Fibroblast of lung (primary cell): Measurements from ENCODE around the gene NUDT3. TPM values are rescaled to one million over a fixed set of nuclear protein-coding genes. Genes with fewer than 3 reads are reported as not detected.

Source experiments
- DNase-seq, 2 donors: peaks; one replicate each; pipeline versions ENCODE4 v3.0.0 to v3.0.0-alpha.2; 2010; ENCODE audit warnings: low read depth in 2 of 2
- H2AFZ ChIP-seq: 2 replicates; pipeline ENCODE4 v1.5.1; 2012; ENCODE audit warnings: low read length, control low read depth, inconsistent platforms
- H3K27ac ChIP-seq: 2 replicates; pipeline ENCODE4 v1.5.1; 2011; ENCODE audit warnings: low read length, control low read depth; ENCODE audit not compliant: insufficient read depth
- H3K27me3 ChIP-seq: 2 replicates; pipeline ENCODE4 v1.5.1; 2011; ENCODE audit warnings: mild to moderate bottlenecking, low read length; ENCODE audit not compliant: control insufficient read depth, insufficient read depth
- H3K36me3 ChIP-seq: 2 replicates; pipeline ENCODE4 v1.5.1; 2011; ENCODE audit warnings: low read length; ENCODE audit not compliant: control insufficient read depth, insufficient read depth
- H3K4me1 ChIP-seq: 2 replicates; pipeline ENCODE4 v1.5.1; 2011; ENCODE audit warnings: low read length; ENCODE audit not compliant: control insufficient read depth, insufficient read depth; ENCODE audit errors: extremely low read depth
- H3K4me2 ChIP-seq: 2 replicates; pipeline ENCODE4 v1.5.1; 2011; ENCODE audit warnings: low read length, control low read depth; ENCODE audit not compliant: insufficient read depth; ENCODE audit errors: extremely low read depth
- H3K4me3 ChIP-seq, 4 experiments: fragments of 200-600 bp in 1 of 4; sonication (generic) in 1 of 4; replicated peaks in 1 of 4; 2 replicates each; pipeline ENCODE4 v1.5.1; 2011 to 2016; ENCODE audit warnings: low read length in 4 of 4, low read depth in 3 of 4, mild to moderate bottlenecking in 3 of 4, control low read depth in 2 of 4, inconsistent platforms in 1 of 4, mixed read lengths in 1 of 4; ENCODE audit not compliant: insufficient read depth in 1 of 4; ENCODE audit errors: control extremely low read depth in 1 of 4
- H3K79me2 ChIP-seq: 2 replicates; pipeline ENCODE4 v1.5.1; 2012; ENCODE audit warnings: mild to moderate bottlenecking, low read length, inconsistent platforms; ENCODE audit not compliant: control insufficient read depth, insufficient read depth
- H3K9ac ChIP-seq: 2 replicates; pipeline ENCODE4 v1.5.1; 2011; ENCODE audit warnings: mild to moderate bottlenecking, low read length, control low read depth; ENCODE audit not compliant: insufficient read depth
- H3K9me3 ChIP-seq: 2 replicates; pipeline ENCODE4 v1.5.1; 2012; ENCODE audit warnings: low read depth, low read length; ENCODE audit not compliant: control insufficient read depth, insufficient read depth
- H4K20me1 ChIP-seq: 2 replicates; pipeline ENCODE4 v1.5.1; 2011; ENCODE audit warnings: low read length; ENCODE audit not compliant: control insufficient read depth, insufficient read depth; ENCODE audit errors: extremely low read depth
- CTCF ChIP-seq, 2 donors: IDR thresholded peaks in 1 of 2; conservative IDR thresholded peaks in 1 of 2; 1 replicate in 1 of 2; 2 replicates in 1 of 2; pipeline ENCODE4 v1.5.1; 2011 to 2012; ENCODE audit warnings: low read length in 2 of 2, control low read depth in 1 of 2, inconsistent platforms in 1 of 2, low read depth in 1 of 2, mild to moderate bottlenecking in 1 of 2
- EZH2 ChIP-seq: IDR thresholded peaks from 2 replicates; pipeline ENCODE4 v1.5.1; 2012; ENCODE audit warnings: low read length, control low read depth, mild to moderate bottlenecking; ENCODE audit errors: missing control alignments
- polyA plus RNA-seq, 2 donors: library from polyadenylated mRNA; depleted of rRNA in 1 of 2; stranded (reverse) in 1 of 2; unstranded in 1 of 2; fragments of >200 nt; gene quantifications; 2 replicates each; pipeline ENCODE4 v1.2.1, GENCODE V29; 2011 to 2012; ENCODE audit warnings: missing spikeins in 1 of 2
- total RNA-seq: library from RNA; depleted of rRNA; stranded (reverse); fragments of >200 nt; gene quantifications from 2 replicates; pipeline ENCODE4 v1.2.1, GENCODE V29; 2014

Gene NUDT3
- total and polyA plus RNA-seq, 2 donors (not counting 1 experiment from before 2014, with no cell fraction given): 16.0 to 27.4 TPM

DNA sequence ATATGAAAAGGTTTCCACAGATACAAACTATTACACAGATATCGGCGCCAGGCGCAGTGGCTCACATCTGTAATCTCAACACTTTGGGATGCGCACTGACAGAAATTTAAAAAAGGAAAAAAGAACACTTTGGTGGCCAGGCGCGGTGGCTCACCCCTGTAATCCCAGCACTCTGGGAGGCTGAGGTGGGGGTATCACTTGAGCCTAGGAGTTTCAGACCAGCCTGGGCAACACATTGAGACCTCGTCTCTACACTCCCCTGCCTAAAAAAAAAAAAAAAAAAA, 41.6 kb downstream of the NUDT3 start:
- peaks cover 21% of the 10 kb centered on the region for H3K79me2 ChIP-seq
- no peak overlapping the region for H3K27ac ChIP-seq
- H2AFZ ChIP-seq: no peak overlapping the region
- H3K9me3 ChIP-seq: no peaks in the 10 kb centered on the region
- no peak for DNase-seq
- H3K9ac ChIP-seq: no peak overlapping the region
- no peak for TF ChIP-seq EZH2
- no peak for TF ChIP-seq CTCF (conservative IDR thresholded peaks at IDR 0.05 in 1 of 2, IDR thresholded peaks at IDR 0.05 in 1 of 2; ENCODE audit: low read depth in 1 of 2, low read length in 2 of 2)
- H3K4me2 ChIP-seq: no peak overlapping the region
- H3K27me3 ChIP-seq: no peaks in the 10 kb centered on the region
- no peaks in the 10 kb centered on the region for H3K36me3 ChIP-seq
- H4K20me1 ChIP-seq: no peaks in the 10 kb centered on the region
- H3K4me3 ChIP-seq: no peak overlapping the region
- H3K4me1 ChIP-seq: peaks cover 10% of the 10 kb centered on the region

DNA sequence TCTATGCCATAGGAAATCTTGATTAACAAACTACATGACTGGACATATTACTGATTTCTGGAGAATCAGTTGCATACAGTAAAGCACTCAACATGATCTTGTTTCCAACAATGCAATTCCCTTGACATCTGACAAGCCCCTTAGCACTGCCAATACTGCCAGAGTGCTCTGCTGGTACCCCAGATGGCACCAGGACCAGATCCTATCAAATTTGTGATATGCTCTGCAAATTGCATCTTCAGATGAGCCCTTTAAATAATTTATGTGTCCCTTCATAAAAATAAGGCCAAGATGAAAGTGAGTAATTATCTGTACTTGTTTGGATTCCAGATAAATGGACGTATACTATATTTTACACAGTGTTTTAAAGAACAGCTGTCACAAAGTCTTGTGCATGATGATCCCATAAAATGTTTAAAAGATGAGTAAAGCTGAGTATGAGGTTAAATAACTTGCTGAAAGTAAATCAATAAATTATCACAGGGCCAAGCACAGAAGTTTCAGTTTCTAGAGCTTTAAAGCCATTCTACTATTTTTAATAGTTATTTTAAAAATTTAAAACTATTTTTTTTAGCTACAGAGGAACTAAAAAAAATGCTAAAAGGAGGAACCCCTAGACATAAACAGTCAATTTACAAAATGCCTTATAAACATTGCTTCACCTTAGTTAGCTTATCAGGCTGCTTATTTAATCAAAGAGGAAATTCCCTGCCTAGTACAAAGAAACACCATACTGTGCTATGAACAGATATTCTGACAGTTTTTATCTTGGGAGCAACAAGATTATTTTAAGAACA, 42.1 kb downstream of the NUDT3 start:
- Histone ChIP-seq H2AFZ (no peak overlapping the region), H3K36me3 (no peaks in the 10 kb centered on the region), H3K4me1 (peaks cover 10% of the 10 kb centered on the region), H3K9me3 (no peaks in the 10 kb centered on the region), H3K27ac (no peak overlapping the region), H3K4me2 (no peak overlapping the region), H3K27me3 (no peaks in the 10 kb centered on the region), H3K4me3 (no peak overlapping the region), H3K79me2 (peaks cover 18% of the 10 kb centered on the region), H4K20me1 (no peaks in the 10 kb centered on the region), H3K9ac (no peak overlapping the region)
- no peak for DNase-seq
- TF ChIP-seq EZH2: no peak
- TF ChIP-seq CTCF (conservative IDR thresholded peaks at IDR 0.05 in 1 of 2, IDR thresholded peaks at IDR 0.05 in 1 of 2; ENCODE audit: low read depth in 1 of 2, low read length in 2 of 2): no peak

DNA sequence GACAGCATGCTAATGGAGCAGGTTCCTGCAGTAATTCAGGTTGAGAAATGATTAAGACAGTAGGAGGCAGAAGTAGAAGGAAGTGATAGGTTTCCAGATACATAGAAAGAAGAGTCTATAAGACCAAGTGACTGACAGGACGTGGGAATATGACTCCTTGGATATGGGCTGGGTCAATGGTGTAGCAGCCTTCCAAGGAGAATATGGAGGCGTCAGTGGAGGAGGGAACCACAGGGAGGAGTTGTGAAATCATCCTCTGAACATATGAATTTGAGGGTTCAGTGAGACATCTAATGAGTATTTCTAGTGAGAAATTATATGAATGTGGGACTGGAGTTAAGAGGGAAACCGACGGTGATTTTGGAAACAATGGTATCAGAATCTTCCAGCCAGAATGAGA, 43.3 kb downstream of the NUDT3 start:
- DNase-seq: no peak
- Histone ChIP-seq H3K79me2 (peaks cover 22% of the 10 kb centered on the region), H3K36me3 (no peaks in the 10 kb centered on the region), H3K4me3 (no peak overlapping the region), H3K27me3 (no peaks in the 10 kb centered on the region), H4K20me1 (no peaks in the 10 kb centered on the region), H3K27ac (no peak overlapping the region), H3K4me1 (peaks cover 10% of the 10 kb centered on the region), H3K9me3 (no peaks in the 10 kb centered on the region), H3K9ac (no peak overlapping the region), H3K4me2 (no peak overlapping the region), H2AFZ (no peak overlapping the region)
- TF ChIP-seq CTCF (conservative IDR thresholded peaks at IDR 0.05 in 1 of 2, IDR thresholded peaks at IDR 0.05 in 1 of 2; ENCODE audit: low read depth in 1 of 2, low read length in 2 of 2) (no peak), EZH2 (no peak)
